ENCODE results near the gene ZNF362.

ZNF362 gene

GRCh38 chr1:33329600-33330305 lies 73.5 kb downstream of the ZNF362 start:
- no peak for DNase-seq

GRCh38 chr1:33330361-33330890 lies 74.1 kb downstream of the ZNF362 start:
- no peak for DNase-seq

DNA sequence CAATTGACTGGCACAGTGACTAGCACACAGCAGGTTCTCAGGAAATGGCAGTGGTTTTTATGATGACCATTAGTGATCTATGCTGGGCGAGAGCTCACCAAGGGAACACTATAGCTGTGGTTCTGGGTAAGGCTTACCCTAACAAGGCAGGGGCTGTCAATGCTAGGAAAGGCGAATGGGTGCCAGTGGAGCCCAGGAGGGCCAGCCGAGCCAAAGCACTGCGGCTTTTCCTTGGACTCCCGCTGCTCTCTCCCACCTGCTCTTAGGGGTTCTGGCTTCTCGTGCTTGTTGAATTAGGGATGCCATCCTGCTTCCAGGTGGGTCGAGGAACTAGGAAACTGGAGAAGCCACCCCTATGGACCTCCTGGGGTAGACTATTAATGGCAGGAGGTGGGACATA lies 74.6 kb downstream of the ZNF362 start:
- DNase-seq = no peak

DNA sequence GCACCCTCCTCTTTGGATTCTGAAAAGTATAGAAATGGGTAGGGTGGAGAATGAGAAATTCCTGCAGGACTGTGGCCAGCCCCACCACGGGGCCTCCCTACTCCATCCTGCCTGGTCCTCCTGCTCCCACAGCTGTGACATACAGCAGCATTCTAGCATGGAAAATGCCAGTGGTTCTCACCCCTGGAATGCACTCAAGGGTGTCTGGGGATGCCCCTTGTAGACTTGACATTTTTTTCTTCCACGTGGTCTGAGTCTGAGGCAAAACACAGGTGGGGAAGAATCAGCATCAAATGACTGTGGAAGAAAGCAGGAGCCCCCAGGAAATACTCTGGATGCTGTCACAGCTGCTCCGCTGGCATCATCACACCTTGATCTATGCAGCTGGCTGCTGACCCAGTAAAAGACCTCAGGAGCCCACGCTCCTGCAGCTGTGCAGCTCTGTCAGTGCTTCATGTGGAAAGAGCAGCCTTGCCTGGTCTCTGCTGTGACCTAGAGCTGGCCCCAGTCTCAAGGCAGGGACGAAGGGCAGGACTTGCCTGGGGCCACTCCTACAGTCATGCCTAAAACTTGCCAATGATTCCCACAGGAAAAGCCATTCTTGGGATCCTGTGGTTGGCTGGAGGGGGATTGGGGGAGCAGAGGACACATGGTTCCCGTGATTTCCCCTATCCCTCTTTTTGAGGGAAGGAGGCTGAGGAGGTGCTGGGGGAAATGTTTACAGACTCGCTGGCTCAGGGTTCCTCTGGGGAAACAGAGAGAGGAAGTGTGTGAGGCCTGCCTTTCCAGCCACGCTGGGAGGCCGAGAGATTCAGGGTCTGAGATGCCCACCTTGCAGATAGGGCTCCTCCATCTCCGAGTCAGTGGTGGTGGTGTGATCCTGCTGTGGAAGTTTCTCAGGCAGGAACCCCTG lies 75.4 kb downstream of the ZNF362 start:
- no peak for DNase-seq

GRCh38 chr1:33332357-33332789 lies 76.1 kb downstream of the ZNF362 start:
- DNase-seq = no peak

GRCh38 chr1:33332881-33333280 lies 76.6 kb downstream of the ZNF362 start:
- no peak for DNase-seq

DNA sequence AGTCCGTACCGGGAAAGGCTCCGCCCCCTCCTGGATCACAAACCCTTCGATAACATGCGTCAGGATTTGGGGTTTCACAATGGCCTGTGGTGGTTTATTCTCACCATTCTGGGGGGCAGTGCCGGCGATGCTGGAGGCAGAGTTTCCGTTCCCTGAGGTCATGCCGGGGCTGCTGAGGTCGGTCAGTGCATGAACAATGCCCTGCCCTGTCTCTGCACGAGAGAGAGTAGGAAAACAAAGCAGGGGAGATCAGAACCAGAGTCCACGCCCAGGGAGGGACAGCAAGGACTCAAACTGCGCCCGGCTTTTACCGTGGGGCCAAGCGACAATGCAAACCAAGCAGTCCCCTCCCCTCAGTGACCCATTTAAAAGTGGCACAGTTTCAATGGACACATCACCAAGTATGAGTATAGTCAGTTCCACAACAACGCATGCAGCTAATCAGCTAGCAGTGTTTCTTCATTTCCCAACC lies 77.8 kb downstream of the ZNF362 start:
- DNase-seq = no peak

- no peak for DNase-seq
These were observed 78.7 kb downstream of the ZNF362 start for GRCh38 chr1:33335020-33335419.

DNA sequence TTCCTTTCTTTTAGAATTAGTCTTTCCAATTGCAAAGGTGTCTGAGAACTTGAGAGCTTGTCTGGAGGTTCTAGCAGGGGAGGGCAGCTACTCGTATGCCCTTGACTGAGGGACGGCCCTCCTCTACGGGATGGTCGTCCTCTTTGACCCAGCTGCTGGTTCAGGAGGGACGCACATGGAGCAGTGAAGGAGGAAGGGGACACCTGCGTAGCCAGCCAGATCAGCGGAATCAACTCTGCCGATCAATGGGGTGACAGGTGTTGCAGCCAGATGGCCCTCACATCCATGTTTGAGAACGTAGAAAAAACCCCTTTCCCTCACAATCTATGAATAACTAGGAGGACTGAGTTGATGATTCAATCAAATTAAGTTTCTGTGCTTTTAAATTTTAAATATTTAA lies 80.3 kb downstream of the ZNF362 start:
- no peak for DNase-seq

- DNase-seq = no peak
These were observed 81.1 kb downstream of the ZNF362 start for GRCh38 chr1:33337441-33337840.

- DNase-seq = no peak
These were observed 81.8 kb downstream of the ZNF362 start for GRCh38 chr1:33338048-33338439.

GRCh38 chr1:33338440-33339211 lies 82.3 kb downstream of the ZNF362 start:
- DNase-seq = no peak

GRCh38 chr1:33339413-33339812 lies 83.1 kb downstream of the ZNF362 start:
- DNase-seq = no peak

- no peak for DNase-seq
These were observed 84.9 kb downstream of the ZNF362 start for GRCh38 chr1:33341190-33341589.

GRCh38 chr1:33342041-33342723 lies 85.9 kb downstream of the ZNF362 start:
- DNase-seq = no peak

DNA sequence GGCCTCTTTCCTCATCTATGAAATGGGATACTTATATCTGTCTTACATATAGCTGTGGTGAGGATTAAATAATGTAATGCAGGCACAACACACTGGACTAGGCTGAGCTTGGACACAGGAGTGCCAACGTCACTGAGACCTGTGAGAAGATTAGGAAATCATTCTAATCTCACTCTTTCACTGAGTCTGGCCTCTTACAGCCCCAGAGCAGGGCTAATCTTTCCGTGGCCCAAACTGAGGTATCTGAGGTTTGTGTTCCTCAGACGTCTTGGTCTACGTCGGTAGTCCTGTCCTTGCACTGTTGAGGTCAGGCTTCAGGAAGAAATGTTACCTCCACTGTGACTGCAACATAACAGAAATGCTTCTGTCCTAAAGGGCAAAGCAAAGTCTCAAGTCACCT lies 87.2 kb downstream of the ZNF362 start:
- no peak for DNase-seq

DNA sequence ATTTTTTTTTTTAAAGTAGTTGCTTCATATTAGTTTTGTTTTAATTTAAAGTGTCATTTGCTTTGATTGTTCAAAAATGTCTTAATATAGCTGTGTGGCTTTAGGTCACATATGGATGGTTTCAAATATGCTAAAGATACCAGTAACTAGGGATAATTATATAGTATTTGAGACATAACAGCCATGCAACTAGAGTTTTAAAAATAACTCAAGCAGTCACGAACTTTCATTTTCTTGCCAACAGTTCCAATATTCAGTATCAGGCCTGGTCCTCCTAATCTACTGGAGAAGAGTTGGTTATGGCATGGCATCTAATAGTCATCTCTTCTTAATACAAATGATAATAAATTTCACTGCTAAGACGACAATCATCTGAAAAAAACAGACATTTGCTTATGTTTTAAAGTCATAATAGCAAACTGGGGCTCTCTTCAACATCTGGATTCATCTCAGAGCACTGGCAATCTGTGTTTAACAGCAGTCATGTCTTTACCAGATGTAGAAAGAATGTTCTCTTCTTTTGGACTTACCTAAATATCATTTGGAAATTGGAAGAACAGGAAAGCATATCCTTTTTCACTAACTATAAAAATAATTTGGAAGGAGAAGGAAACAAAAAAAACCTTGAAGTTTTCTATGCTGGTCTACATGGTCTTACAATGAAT lies 88.7 kb downstream of the ZNF362 start:
- no peak for DNase-seq

GRCh38 chr1:33346533-33346926 lies 90.2 kb downstream of the ZNF362 start:
- no peak for DNase-seq

GRCh38 chr1:33346927-33347649 lies 90.8 kb downstream of the ZNF362 start:
- DNase-seq = no peak

GRCh38 chr1:33347650-33347992 lies 91.3 kb downstream of the ZNF362 start:
- DNase-seq = no peak

- DNase-seq = no peak
These were observed 91.9 kb downstream of the ZNF362 start for GRCh38 chr1:33348194-33348593.
